Renal cortical epithelial cell (primary cell): Measurements from ENCODE around the gene ABHD15. TPM values are rescaled to one million over a fixed set of nuclear protein-coding genes. Genes with fewer than 3 reads are reported as not detected.

Experiments
- DNase-seq: peaks from one replicate; pipeline ENCODE4 v3.0.0-alpha.2; 2011; ENCODE audit warnings: low read depth
- total RNA-seq: library from RNA; depleted of rRNA; stranded (reverse); fragments of >200 nt; gene quantifications from 2 replicates; pipeline ENCODE4 v1.2.3, GENCODE V29; 2014

Gene ABHD15
- total RNA-seq: 9.7 and 20.6 TPM in 2 replicates

GRCh38 chr17:29566473-29567303 lies at the start of gene ABHD15:
TSS of gene ABHD15 (minus strand) at chr17:29567037. CDS start at chr17:29566966, 71 bp downstream.
- DNase-seq: peak; percentile 43

GRCh38 chr17:29615492-29616299 lies 48.9 kb upstream of the ABHD15 start:
- DNase-seq: peak; percentile 54

GRCh38 chr17:29615048-29615385 lies 48.2 kb upstream of the ABHD15 start:
- no peak for DNase-seq

GRCh38 chr17:29614349-29615047 lies 47.7 kb upstream of the ABHD15 start:
- DNase-seq: no peak

- DNase-seq: no peak
Observed at GRCh38 chr17:29613856-29614255, 47.0 kb upstream of the ABHD15 start.

- peak; percentile 53 for DNase-seq
Observed at GRCh38 chr17:29613352-29613837, 46.6 kb upstream of the ABHD15 start.

GRCh38 chr17:29612404-29613280 lies 45.8 kb upstream of the ABHD15 start:
- DNase-seq: no peak

- no peak for DNase-seq
Observed at GRCh38 chr17:29612094-29612403, 45.2 kb upstream of the ABHD15 start.

GRCh38 chr17:29611351-29612093 lies 44.7 kb upstream of the ABHD15 start:
- no peak for DNase-seq

GRCh38 chr17:29610395-29610794 lies 43.6 kb upstream of the ABHD15 start:
- no peak for DNase-seq

GRCh38 chr17:29608986-29609385 lies 42.1 kb upstream of the ABHD15 start:
- no peak for DNase-seq

- DNase-seq: no peak
Observed at GRCh38 chr17:29607557-29608195, 40.8 kb upstream of the ABHD15 start.

- no peak for DNase-seq
Observed at GRCh38 chr17:29603109-29603674, 36.4 kb upstream of the ABHD15 start.

- DNase-seq: no peak
Observed at GRCh38 chr17:29597361-29598172, 30.7 kb upstream of the ABHD15 start.

- DNase-seq: no peak
Observed at GRCh38 chr17:29596811-29597210, 30.0 kb upstream of the ABHD15 start.

- no peak for DNase-seq
Observed at GRCh38 chr17:29595943-29596774, 29.3 kb upstream of the ABHD15 start.

- no peak for DNase-seq
Observed at GRCh38 chr17:29595107-29595942, 28.5 kb upstream of the ABHD15 start.
